Activated naive CD4-positive, alpha-beta T cell treated with anti-CD3 and anti-CD28 coated beads, Interleukin-2, amount 50 U/mL, for 16 hours (primary cell): ENCODE data around the gene HIPK2.
A peak's percentile ranks its signal among the peaks of the same experiment; 100 is the strongest.

ENCODE experiments used
- DNase-seq: peaks from one replicate; pipeline ENCODE4 v3.0.0-alpha.2; 2020

HIPK2 gene

GRCh38 chr7:139645572-139646523, 131.9 kb downstream of the HIPK2 start:
- DNase-seq, result peak; percentile 82

GRCh38 chr7:139643951-139644585, 133.7 kb downstream of the HIPK2 start:
- peak; percentile 38 for DNase-seq

GRCh38 chr7:139642283-139642682, 135.5 kb downstream of the HIPK2 start:
- DNase-seq, result no peak

- no peak for DNase-seq
Measured at GRCh38 chr7:139641337-139641992, 136.3 kb downstream of the HIPK2 start.

GRCh38 chr7:139640681-139641080, 137.1 kb downstream of the HIPK2 start:
- no peak for DNase-seq

- no peak for DNase-seq
Measured at GRCh38 chr7:139639563-139639962, 138.2 kb downstream of the HIPK2 start.

- peak; percentile 69 for DNase-seq
Measured at GRCh38 chr7:139635526-139636302, 142.1 kb downstream of the HIPK2 start.

GRCh38 chr7:139634087-139634486, 143.7 kb downstream of the HIPK2 start:
- DNase-seq, result no peak

GRCh38 chr7:139631520-139632031, 146.2 kb downstream of the HIPK2 start:
- no peak for DNase-seq

GRCh38 chr7:139630643-139631519, 146.9 kb downstream of the HIPK2 start:
- DNase-seq, result no peak

- DNase-seq, result no peak
Measured at GRCh38 chr7:139629392-139630082, 148.3 kb downstream of the HIPK2 start.

- DNase-seq, result no peak
Measured at GRCh38 chr7:139627831-139628230, 150.0 kb downstream of the HIPK2 start.

GRCh38 chr7:139626817-139627216, 151.0 kb downstream of the HIPK2 start:
- DNase-seq, result no peak

- DNase-seq, result no peak
Measured at GRCh38 chr7:139623518-139623917, 154.3 kb downstream of the HIPK2 start.

GRCh38 chr7:139620676-139621344, 157.0 kb downstream of the HIPK2 start:
- peak; percentile 65 for DNase-seq

GRCh38 chr7:139619367-139619657, 158.5 kb downstream of the HIPK2 start:
- DNase-seq, result no peak

- peak; percentile 59 for DNase-seq
Measured at GRCh38 chr7:139618482-139619366, 159.1 kb downstream of the HIPK2 start.

GRCh38 chr7:139617074-139617473, 160.7 kb downstream of the HIPK2 start:
- no peak for DNase-seq

GRCh38 chr7:139614886-139615285, 162.9 kb downstream of the HIPK2 start:
- no peak for DNase-seq
